Kidney epithelial cell (primary cell): ENCODE measurements around the gene MAGEA9B. TPM values are rescaled to one million over a fixed set of nuclear protein-coding genes. Genes with fewer than 3 reads are reported as not detected.
"Not testable (repeated sequence)": the region's sequence is repeated elsewhere in the genome, so short reads cannot be mapped to it uniquely, and the experiment has no call there.

Source experiments
- DNase-seq: peaks from one replicate; pipeline ENCODE4 v3.0.0-alpha.2; 2010; ENCODE audit warnings: low read depth
- H3K27me3 ChIP-seq: 2 replicates; pipeline ENCODE4 v1.6.0; 2011; ENCODE audit warnings: low read length; ENCODE audit not compliant: control insufficient read depth, insufficient read depth
- H3K36me3 ChIP-seq: 2 replicates; pipeline ENCODE4 v1.5.1; 2011; ENCODE audit warnings: low read length; ENCODE audit not compliant: control insufficient read depth, insufficient read depth
- H3K4me3 ChIP-seq: 2 replicates; pipeline ENCODE4 v1.5.1; 2011; ENCODE audit warnings: low read depth, mild to moderate bottlenecking, control low read depth, low read length
- CTCF ChIP-seq: IDR thresholded peaks from 2 replicates; pipeline ENCODE4 v1.5.1; 2011; ENCODE audit warnings: mild to moderate bottlenecking, moderate library complexity, low read length, control low read depth, inconsistent platforms; ENCODE audit not compliant: insufficient read depth, poor library complexity, severe bottlenecking
- total RNA-seq: library from RNA; depleted of rRNA; stranded (reverse); fragments of >200 nt; gene quantifications from 2 replicates; pipeline ENCODE4 v1.2.3, GENCODE V29; 2015

Gene MAGEA9B
- total RNA-seq, 1 donor from 2014 or later: 0.17 TPM

- H3K4me3 ChIP-seq: no peak overlapping the region
- no peaks in the 10 kb centered on the region for H3K36me3 ChIP-seq
- no peak for TF ChIP-seq CTCF
- H3K27me3 ChIP-seq: no peaks in the 10 kb centered on the region
- DNase-seq: no peak
Measured at GRCh38 chrX:149568701-149569296, 18.5 kb downstream of the MAGEA9B start.

- no peak for DNase-seq
Measured at GRCh38 chrX:149567621-149568417, 19.4 kb downstream of the MAGEA9B start.

GRCh38 chrX:149563359-149563758 lies 23.9 kb downstream of the MAGEA9B start:
- Histone ChIP-seq H3K27me3 (no peaks in the 10 kb centered on the region), H3K4me3 (no peak overlapping the region), H3K36me3 (no peaks in the 10 kb centered on the region)
- no peak for DNase-seq
- no peak for TF ChIP-seq CTCF

More at GRCh38 chrX:149567621-149568417, 19.4 kb downstream of the MAGEA9B start:
- Histone ChIP-seq H3K27me3 (no peaks in the 10 kb centered on the region), H3K4me3 (no peak overlapping the region), H3K36me3 (no peaks in the 10 kb centered on the region)
- TF ChIP-seq CTCF: no peak

GRCh38 chrX:149555251-149555650 lies 32.0 kb downstream of the MAGEA9B start:
- H3K27me3 ChIP-seq, DNase-seq, H3K4me3 ChIP-seq, H3K36me3 ChIP-seq: not testable (repeated sequence)

GRCh38 chrX:149551939-149552248 lies 35.4 kb downstream of the MAGEA9B start:
- not testable (repeated sequence) for DNase-seq, H3K4me3 ChIP-seq, H3K27me3 ChIP-seq, H3K36me3 ChIP-seq

- not testable (repeated sequence) for H3K36me3 ChIP-seq, DNase-seq, H3K4me3 ChIP-seq, H3K27me3 ChIP-seq
Measured at GRCh38 chrX:149551245-149551938, 35.9 kb downstream of the MAGEA9B start.

GRCh38 chrX:149550454-149550853 lies 36.8 kb downstream of the MAGEA9B start:
- H3K27me3 ChIP-seq, H3K4me3 ChIP-seq, DNase-seq, H3K36me3 ChIP-seq: not testable (repeated sequence)

- not testable (repeated sequence) for DNase-seq, H3K36me3 ChIP-seq, H3K4me3 ChIP-seq, H3K27me3 ChIP-seq
Measured at GRCh38 chrX:149549701-149550100, 37.6 kb downstream of the MAGEA9B start, which contains the start of gene HSFX3. Gene HSFX3 (minus strand): TSS chrX:149549924. CDS start chrX:149549852, 72 bp downstream.

- DNase-seq: not testable (repeated sequence)
Measured at GRCh38 chrX:149547782-149548181, 39.5 kb downstream of the MAGEA9B start.

GRCh38 chrX:149546962-149547361 lies 40.3 kb downstream of the MAGEA9B start:
- H3K4me3 ChIP-seq, DNase-seq, H3K27me3 ChIP-seq, H3K36me3 ChIP-seq: not testable (repeated sequence)

More at GRCh38 chrX:149547782-149548181, 39.5 kb downstream of the MAGEA9B start:
- H3K4me3 ChIP-seq, H3K27me3 ChIP-seq, H3K36me3 ChIP-seq: not testable (repeated sequence)
